PC-3 (cell line): ENCODE data around the gene TBX6. TPM values are rescaled to one million over a fixed set of nuclear protein-coding genes. Genes with fewer than 3 reads are reported as not detected.

ENCODE experiments used
- ATAC-seq: fragments of 200-7000 bp; cut with Tn5 transposase; 2 replicates; pipeline ENCODE4 v1.9.1; 2020; ENCODE audit warnings: mild to moderate bottlenecking, moderate library complexity
- BruUV-seq: library from RNA; stranded (reverse); fragments of 400-500 nt; replicated peaks from 2 replicates; lab custom pipeline; 2021; lab: Mats Ljungman, UMichigan
- CTCF ChIA-PET: fragments of 300-600 bp; sonication (Branson Sonifier 250); formaldehyde crosslinking; loops from one replicate; lab custom pipeline; 2022; ENCODE audit warnings: antibody characterized with exemption; lab: Charles Lee
- POLR2A ChIA-PET: fragments of 300-600 bp; sonication (Branson Sonifier 250); formaldehyde crosslinking; loops from one replicate; lab custom pipeline; 2022; ENCODE audit warnings: antibody characterized with exemption; ENCODE audit not compliant: unreplicated experiment; lab: Charles Lee
- DNase-seq: peaks from one replicate; pipeline ENCODE4 v3.0.0-alpha.2; 2015
- H2AFZ ChIP-seq: fragments of 300-600 bp; sonication (generic); 2 replicates; pipeline ENCODE4 v1.6.0; 2016; ENCODE audit warnings: antibody characterized with exemption, low read length
- H3F3A ChIP-seq: fragments of 300-600 bp; sonication (generic); one replicate; pipeline ENCODE4 v1.6.0; 2017; ENCODE audit warnings: antibody characterized with exemption, low read length, control low read depth, mild to moderate bottlenecking; ENCODE audit not compliant: unreplicated experiment
- H3K27ac ChIP-seq: fragments of 300-600 bp; sonication (generic); 2 replicates; pipeline ENCODE4 v1.5.1; 2016; ENCODE audit warnings: mild to moderate bottlenecking, low read length
- H3K27me3 ChIP-seq: fragments of 300-600 bp; sonication (generic); 2 replicates; pipeline ENCODE4 v1.6.1; 2016; ENCODE audit warnings: low read length, mixed read lengths
- H3K36me3 ChIP-seq: fragments of 300-600 bp; sonication (generic); 2 replicates; pipeline ENCODE4 v1.6.1; 2016; ENCODE audit warnings: low read depth, mixed run types, low read length, mixed read lengths
- H3K4me1 ChIP-seq: fragments of 300-600 bp; sonication (generic); 2 replicates; pipeline ENCODE4 v1.5.1; 2016; ENCODE audit warnings: low read length; ENCODE audit not compliant: insufficient read depth
- H3K4me2 ChIP-seq: fragments of 300-600 bp; sonication (generic); 2 replicates; pipeline ENCODE4 v1.6.0; 2016; ENCODE audit warnings: low read length
- H3K4me3 ChIP-seq: fragments of 300-600 bp; sonication (generic); 2 replicates; pipeline ENCODE4 v1.5.1; 2016; ENCODE audit warnings: mild to moderate bottlenecking, low read length, mixed read lengths
- H3K79me2 ChIP-seq: fragments of 300-600 bp; sonication (generic); 2 replicates; pipeline ENCODE4 v1.6.1; 2017; ENCODE audit warnings: low read length, mixed read lengths
- H3K9ac ChIP-seq: fragments of 300-600 bp; sonication (generic); 2 replicates; pipeline ENCODE4 v1.6.0; 2016; ENCODE audit warnings: mild to moderate bottlenecking, low read length
- H3K9me2 ChIP-seq: fragments of 300-600 bp; sonication (generic); replicated peaks from 2 replicates; pipeline ENCODE4 v1.6.1; 2016; ENCODE audit warnings: mixed run types, low read length, mixed read lengths
- H3K9me3 ChIP-seq: fragments of 300-600 bp; sonication (generic); 2 replicates; pipeline ENCODE4 v1.6.1; 2016; ENCODE audit warnings: low read length, mixed read lengths
- H4K20me1 ChIP-seq: fragments of 300-600 bp; sonication (generic); 2 replicates; pipeline ENCODE4 v1.6.1; 2016; ENCODE audit warnings: low read length, mixed read lengths
- CTCF ChIP-seq: fragments of 300-600 bp; sonication (generic); conservative IDR thresholded peaks from 2 replicates; pipeline ENCODE4 v1.5.1; 2017; ENCODE audit warnings: antibody characterized with exemption, low read depth, mild to moderate bottlenecking, low read length
- EZH2 ChIP-seq: fragments of 300-600 bp; sonication (generic); IDR thresholded peaks from one replicate; pipeline ENCODE4 v1.6.1; 2017; ENCODE audit warnings: antibody characterized with exemption, mild to moderate bottlenecking, low read length; ENCODE audit not compliant: unreplicated experiment
- EZH2phosphoT487 ChIP-seq: fragments of 300-600 bp; sonication (generic); IDR thresholded peaks from 2 replicates; pipeline ENCODE4 v1.6.1; 2018; ENCODE audit warnings: mild to moderate bottlenecking, antibody characterized with exemption, low read length, borderline replicate concordance
- intact Hi-C: fragments of 100-400 bp; cut with micrococcal nuclease; formaldehyde crosslinking; loops from 2 replicates; pipeline ENCODE4 v1.9.0; 2023
- total RNA-seq: library from RNA; depleted of rRNA; stranded (reverse); fragments of >200 nt; gene quantifications from 2 replicates; pipeline ENCODE4 v1.2.3, GENCODE V29; 2014

Gene TBX6
- total RNA-seq, 1 experiment from 2014 or later: 1.1 TPM

GRCh38 chr16:30088832-30089624, 2.7 kb downstream of the TBX6 start:
- no peaks in the 10 kb centered on the region for H3K9me2 ChIP-seq
- no peak overlapping the region for H2AFZ ChIP-seq
- peaks cover 31% of the 10 kb centered on the region for H3K4me1 ChIP-seq
- H3K36me3 ChIP-seq: no peaks in the 10 kb centered on the region; the same call in 1 of the 2 replicates
- H3K27ac ChIP-seq: peak overlapping the region; percentile 89
- H3K4me3 ChIP-seq: no peak overlapping the region
- DNase-seq (no peak), ATAC-seq (no peak)
- no peak for TF ChIP-seq EZH2phosphoT487
- no peak for TF ChIP-seq EZH2
- no peak for TF ChIP-seq CTCF
- CTCF ChIA-PET: interaction anchor here (0.6 kb wide), 1 partner anchor 631 kb away, joined by 8 read pairs; no protein-coding TSS in a partner anchor
- POLR2A ChIA-PET: no interaction called here
- H3K9me3 ChIP-seq: no peaks in the 10 kb centered on the region
- H3K9ac ChIP-seq: no peak overlapping the region
- BruUV-seq: no TSS peak
- peaks cover 8% of the 10 kb centered on the region for H3F3A ChIP-seq
- H4K20me1 ChIP-seq: no peaks in the 10 kb centered on the region
- intact Hi-C loops: no loop called here
- no peaks in the 10 kb centered on the region for H3K79me2 ChIP-seq
- no peaks in the 10 kb centered on the region for H3K27me3 ChIP-seq
- no peak overlapping the region for H3K4me2 ChIP-seq

GRCh38 chr16:30088237-30088831, 3.4 kb downstream of the TBX6 start:
- no peaks in the 10 kb centered on the region for H3K79me2 ChIP-seq
- peaks cover 31% of the 10 kb centered on the region for H3K4me1 ChIP-seq
- H3K27ac ChIP-seq: no peak overlapping the region
- no peaks in the 10 kb centered on the region for H3K9me3 ChIP-seq
- H3K4me3 ChIP-seq: no peak overlapping the region
- no peaks in the 10 kb centered on the region; the same call in 1 of the 2 replicates for H3K36me3 ChIP-seq
- no peak overlapping the region for H3K4me2 ChIP-seq
- no peak overlapping the region for H3K9ac ChIP-seq
- H3K9me2 ChIP-seq: no peaks in the 10 kb centered on the region
- ChIA-PET POLR2A (no interaction called here), CTCF (no interaction called here)
- no peaks in the 10 kb centered on the region for H3K27me3 ChIP-seq
- DNase-seq: no peak
- no peaks in the 10 kb centered on the region for H4K20me1 ChIP-seq
- no peak for ATAC-seq
- intact Hi-C loops: no loop called here
- H2AFZ ChIP-seq: no peak overlapping the region
- BruUV-seq: no TSS peak
- TF ChIP-seq EZH2 (no peak), CTCF (no peak), EZH2phosphoT487 (no peak)
- peaks cover 8% of the 10 kb centered on the region for H3F3A ChIP-seq
